ENCODE measurements around the gene DYRK1B.
A peak's percentile ranks its signal among the peaks of the same experiment; 100 is the strongest.

Gene DYRK1B

GRCh38 chr19:39845584-39845932, 11.6 kb upstream of the DYRK1B start:
- no peak for TF ChIP-seq POLR2A (IDR thresholded peaks at IDR 0.05; ENCODE audit: low read depth, low read length)
- FAIRE-seq, result no peak
- DNase-seq (ENCODE audit: insufficient read length, low spot score), result peak; percentile 61

DNA sequence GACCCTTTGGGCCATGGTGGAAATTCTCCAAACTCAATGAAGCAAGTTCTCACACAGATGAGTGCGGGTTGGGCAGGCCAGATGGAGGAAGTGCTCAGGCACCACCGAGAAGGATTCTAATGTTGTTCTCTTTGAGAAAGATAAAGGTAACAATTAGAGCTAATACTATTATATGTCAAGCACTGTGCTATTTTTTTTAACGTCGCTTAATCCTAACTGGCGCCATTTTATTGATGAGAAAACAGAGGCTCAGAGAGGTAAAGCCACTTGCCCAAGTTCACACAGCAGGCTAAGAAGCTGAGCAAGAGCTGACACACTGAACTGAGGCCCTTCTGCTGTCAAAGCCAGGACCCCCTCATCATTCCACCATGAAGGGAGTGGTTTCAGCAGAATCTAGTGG, 11.2 kb upstream of the DYRK1B start:
- no peak for FAIRE-seq
- no peak for DNase-seq (ENCODE audit: insufficient read length, low spot score)
- no peak for TF ChIP-seq POLR2A (IDR thresholded peaks at IDR 0.05; ENCODE audit: low read depth, low read length)

- no peak for DNase-seq (ENCODE audit: insufficient read length, low spot score)
Observed at GRCh38 chr19:39843919-39844793, 10.2 kb upstream of the DYRK1B start.

DNA sequence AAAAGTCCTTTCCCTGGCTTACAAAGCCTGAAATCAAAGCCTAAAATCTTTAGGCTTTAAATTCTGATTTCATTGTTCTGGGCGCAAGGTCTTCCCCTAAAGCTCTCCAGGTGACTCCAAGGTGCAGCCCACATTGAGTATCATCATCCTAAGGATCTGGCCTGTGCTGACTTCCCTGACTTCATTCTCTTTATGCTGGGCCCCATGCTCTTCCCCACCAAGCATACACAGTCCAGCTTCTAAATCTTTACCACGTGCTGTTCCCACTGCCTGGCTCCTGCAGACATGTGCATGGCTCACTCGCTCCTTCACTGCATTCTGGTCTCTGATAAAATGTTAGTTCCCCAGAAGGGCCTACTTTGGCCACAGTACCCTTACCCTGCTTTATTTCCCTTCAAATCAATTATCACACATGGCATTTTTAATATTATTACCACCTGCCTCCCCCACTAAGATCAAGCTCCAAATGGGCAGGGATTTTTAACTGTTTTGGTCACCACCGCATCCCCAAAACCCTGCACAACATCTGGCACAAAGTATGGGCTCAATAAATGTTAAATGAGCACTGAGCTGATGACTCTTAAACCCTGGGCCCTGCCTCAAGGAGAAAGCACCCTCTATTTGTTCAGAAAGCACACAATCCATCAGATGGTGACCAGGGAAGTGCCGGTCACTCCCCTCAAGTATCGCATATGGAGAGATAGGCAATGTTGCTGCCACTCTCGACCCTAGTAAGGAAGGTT, 8.9 kb upstream of the DYRK1B start:
- DNase-seq (ENCODE audit: insufficient read length, low spot score) (no peak), FAIRE-seq (no peak)
- no peak for TF ChIP-seq POLR2A (IDR thresholded peaks at IDR 0.05; ENCODE audit: low read depth, low read length)

More at GRCh38 chr19:39843919-39844793, 10.2 kb upstream of the DYRK1B start:
- no peak for TF ChIP-seq POLR2A (IDR thresholded peaks at IDR 0.05; ENCODE audit: low read depth, low read length)
- FAIRE-seq, result no peak

- FAIRE-seq (no peak), DNase-seq (ENCODE audit: insufficient read length, low spot score) (no peak)
- no peak for TF ChIP-seq POLR2A (IDR thresholded peaks at IDR 0.05; ENCODE audit: low read depth, low read length)
Observed at GRCh38 chr19:39841041-39841440, 7.1 kb upstream of the DYRK1B start.

DNA sequence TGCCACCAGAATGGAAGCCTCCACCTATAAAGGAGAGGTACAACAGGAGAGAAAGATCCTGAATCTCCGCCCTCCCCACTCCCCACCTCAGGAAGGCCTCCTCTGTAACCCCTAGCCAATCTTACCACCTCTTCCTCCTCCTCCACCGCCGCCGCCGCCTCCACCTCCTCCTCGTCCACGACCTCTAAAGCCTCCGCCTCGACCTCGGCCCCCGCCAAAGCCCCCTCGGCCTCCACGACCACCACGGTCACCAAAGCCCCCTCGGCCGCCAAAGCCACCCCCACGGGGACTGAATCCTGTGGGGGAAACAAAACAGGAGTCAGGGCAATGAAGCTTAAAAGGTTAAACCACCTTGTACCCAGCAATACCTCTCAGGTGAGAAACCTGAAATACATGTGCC, 6.5 kb upstream of the DYRK1B start:
- no peak for FAIRE-seq
- DNase-seq (ENCODE audit: insufficient read length, low spot score), result no peak
- TF ChIP-seq POLR2A (IDR thresholded peaks at IDR 0.05; ENCODE audit: low read depth, low read length), result no peak

GRCh38 chr19:39839678-39840327, 5.8 kb upstream of the DYRK1B start:
- FAIRE-seq (no peak), DNase-seq (ENCODE audit: insufficient read length, low spot score) (no peak)
- no peak for TF ChIP-seq POLR2A (IDR thresholded peaks at IDR 0.05; ENCODE audit: low read depth, low read length)

- no peak for TF ChIP-seq POLR2A (IDR thresholded peaks at IDR 0.05; ENCODE audit: low read depth, low read length)
- DNase-seq (ENCODE audit: insufficient read length, low spot score), result no peak
- no peak for FAIRE-seq
Observed at GRCh38 chr19:39838569-39838968, 4.6 kb upstream of the DYRK1B start.

DNA sequence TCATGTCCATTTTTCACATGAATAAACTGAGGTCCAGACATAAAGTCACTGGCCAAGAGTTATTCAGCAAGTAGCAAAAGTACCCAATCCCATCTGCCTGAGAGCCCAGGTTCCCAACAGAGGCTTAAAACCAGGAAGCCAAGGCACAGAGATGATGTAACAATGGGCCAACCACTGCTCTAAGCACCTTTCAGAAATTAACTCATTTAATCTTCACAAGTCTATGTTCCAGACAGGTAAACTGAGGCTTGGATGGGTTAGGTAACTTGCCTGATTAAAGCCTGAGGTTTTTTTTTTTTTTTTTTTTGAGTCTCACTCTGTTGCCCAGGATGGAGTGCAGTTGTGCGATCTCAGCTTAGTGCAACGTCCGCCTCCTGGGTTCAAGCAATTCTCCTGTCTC, 4.0 kb upstream of the DYRK1B start:
- TF ChIP-seq POLR2A (IDR thresholded peaks at IDR 0.05; ENCODE audit: low read depth, low read length), result no peak
- no peak for DNase-seq (ENCODE audit: insufficient read length, low spot score)
- FAIRE-seq, result no peak

DNA sequence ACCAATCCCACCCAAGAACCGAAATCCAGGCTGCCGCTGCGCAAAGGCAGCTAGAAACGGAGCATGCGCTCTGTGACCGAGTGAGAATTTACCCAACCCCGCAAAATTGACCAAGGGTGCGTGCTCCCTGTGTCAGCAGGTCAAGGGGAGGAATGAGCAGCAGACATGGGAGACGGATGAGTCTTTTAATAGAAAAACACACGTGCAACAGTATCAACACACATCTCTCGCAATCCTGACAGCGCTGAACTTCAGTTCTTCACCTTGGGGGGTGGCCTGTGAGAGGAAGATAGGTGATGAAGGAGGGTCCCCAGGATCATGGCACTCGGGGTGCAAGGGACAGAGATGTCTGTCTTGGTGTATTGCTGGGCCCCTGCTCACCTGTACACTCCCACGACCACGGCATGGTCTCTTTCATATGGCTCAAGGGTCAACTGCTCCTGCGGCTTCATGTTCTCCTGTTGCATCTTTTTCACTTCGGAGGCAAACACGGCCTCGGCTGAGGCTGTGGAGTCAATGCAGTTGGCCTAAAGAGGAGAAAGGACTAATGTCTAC, 402 bp upstream of the DYRK1B start:
- TF ChIP-seq POLR2A (IDR thresholded peaks at IDR 0.05; ENCODE audit: low read depth, low read length), result no peak
- DNase-seq (ENCODE audit: insufficient read length, low spot score) (no peak), FAIRE-seq (no peak)

GRCh38 chr19:39833160-39833463, 850 bp downstream of the DYRK1B start:
- no peak for TF ChIP-seq POLR2A (IDR thresholded peaks at IDR 0.05; ENCODE audit: low read depth, low read length)
- DNase-seq (ENCODE audit: insufficient read length, low spot score), result no peak
- FAIRE-seq, result no peak

DNA sequence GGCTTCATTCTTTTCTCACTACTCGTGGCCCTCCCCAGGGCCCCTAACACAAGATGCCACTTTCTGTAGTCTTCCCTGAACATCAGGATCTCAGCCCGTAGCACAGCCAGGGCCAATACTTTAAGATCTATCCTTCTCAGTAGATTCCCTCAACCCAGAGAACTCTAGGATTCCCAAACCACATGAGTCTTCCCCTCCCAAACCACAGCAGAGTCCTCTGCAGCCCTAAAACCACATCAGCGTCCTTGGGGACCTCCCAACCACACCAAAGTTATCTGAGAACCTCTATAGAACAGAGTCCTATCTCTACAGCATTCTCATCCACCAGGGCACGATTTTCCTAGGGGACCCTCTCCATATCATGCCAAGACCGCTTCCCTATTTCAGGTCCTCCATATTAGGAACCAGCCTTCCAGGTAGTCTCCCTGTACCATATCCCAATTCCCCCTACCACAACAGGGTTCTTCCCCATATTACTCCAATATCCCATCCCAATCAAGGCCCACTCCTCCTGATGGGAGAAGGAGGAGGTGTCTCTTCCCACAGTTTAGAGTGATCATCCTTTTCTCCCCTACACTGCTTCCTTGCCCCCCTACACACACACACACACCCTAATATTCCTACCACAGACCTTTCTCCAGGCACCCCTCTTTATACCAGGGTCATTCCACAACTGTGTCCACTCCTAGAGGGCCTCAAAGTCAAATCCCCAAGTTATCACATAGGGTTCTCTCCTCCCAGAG, 1.4 kb downstream of the DYRK1B start:
- no peak for FAIRE-seq
- no peak for TF ChIP-seq POLR2A (IDR thresholded peaks at IDR 0.05; ENCODE audit: low read depth, low read length)
- no peak for DNase-seq (ENCODE audit: insufficient read length, low spot score)

GRCh38 chr19:39831679-39832078, 2.3 kb downstream of the DYRK1B start:
- DNase-seq (ENCODE audit: insufficient read length, low spot score) (no peak), FAIRE-seq (no peak)
- TF ChIP-seq POLR2A (IDR thresholded peaks at IDR 0.05; ENCODE audit: low read depth, low read length), result no peak

DNA sequence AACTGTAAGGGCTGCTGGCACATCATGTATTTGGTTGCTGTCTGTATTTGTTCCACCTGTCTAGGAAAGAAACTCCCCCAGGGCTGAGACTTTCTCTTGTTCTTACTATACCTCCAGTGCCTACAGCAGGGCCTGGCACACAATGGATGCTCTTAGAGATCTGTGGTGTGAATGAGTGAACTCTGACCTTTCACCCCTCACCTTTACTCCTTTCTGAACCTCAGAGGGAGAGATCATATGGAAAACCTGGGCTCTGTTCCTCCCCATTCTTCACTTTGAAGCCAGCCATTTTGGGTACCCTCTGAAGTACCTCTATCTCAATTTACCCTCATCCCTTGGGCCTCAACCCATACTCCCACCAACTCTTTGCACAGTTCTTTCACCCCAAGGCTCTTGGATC, 3.1 kb downstream of the DYRK1B start:
- no peak for TF ChIP-seq POLR2A (IDR thresholded peaks at IDR 0.05; ENCODE audit: low read depth, low read length)
- DNase-seq (ENCODE audit: insufficient read length, low spot score) (no peak), FAIRE-seq (no peak)
